Activated T-helper 1 cell treated with anti-CD3 and anti-CD28 coated beads, Interleukin-12 subunit alpha, Interleukin-12 subunit beta, Interleukin-2, Interleukin-4 antibody, amounts not matched to agents 30 ng/mL and 10 ng/mL and 1 ng/mL, durations not matched to agents 14 hours and 24 hours and 36 hours (primary cell): Measurements from ENCODE around the gene CD300LG. TPM values are rescaled to one million over a fixed set of nuclear protein-coding genes. Genes with fewer than 3 reads are reported as not detected.
"Not testable (repeated sequence)": the region's sequence is repeated elsewhere in the genome, so short reads cannot be mapped to it uniquely, and the experiment has no call there.

Experiments
- DNase-seq: peaks from one replicate; pipeline ENCODE4 v3.0.0; 2021; ENCODE audit warnings: low spot score
- H3K27ac Mint-ChIP-seq: one replicate; pipeline ENCODE4 v1.8.0; 2021; ENCODE audit warnings: mild to moderate bottlenecking, mixed read lengths
- H3K27me3 Mint-ChIP-seq: one replicate; pipeline ENCODE4 v1.8.0; 2022; ENCODE audit warnings: mild to moderate bottlenecking, moderate library complexity, mixed read lengths; ENCODE audit not compliant: insufficient read depth
- H3K36me3 Mint-ChIP-seq: one replicate; pipeline ENCODE4 v1.8.0; 2021; ENCODE audit warnings: low read depth, mixed read lengths
- H3K4me1 Mint-ChIP-seq: one replicate; pipeline ENCODE4 v1.8.0; 2021; ENCODE audit warnings: low read depth, mixed read lengths
- H3K4me3 Mint-ChIP-seq: one replicate; pipeline ENCODE4 v1.8.0; 2021; ENCODE audit warnings: mild to moderate bottlenecking, moderate library complexity, mixed read lengths
- H3K9me3 Mint-ChIP-seq: one replicate; pipeline ENCODE4 v1.8.0; 2021; ENCODE audit warnings: mixed read lengths
- intact Hi-C: fragments of 100-400 bp; cut with micrococcal nuclease; formaldehyde crosslinking; loops from one replicate; pipeline ENCODE4 v1.15.1; 2024
- total RNA-seq: library from RNA; stranded (reverse); gene quantifications from 2 replicates; pipeline ENCODE4 v1.2.3, GENCODE V29; 2022

Gene CD300LG
- total RNA-seq, 1 donor from 2014 or later: not detected

GRCh38 chr17:43830510-43831140 lies 16.4 kb upstream of the CD300LG start:
- H3K4me1 Mint-ChIP-seq: peaks cover 16% of the 10 kb centered on the region
- intact Hi-C loops: no loop called here
- peaks cover 58% of the 10 kb centered on the region for H3K27me3 Mint-ChIP-seq
- H3K9me3 Mint-ChIP-seq: peaks cover 4% of the 10 kb centered on the region
- peaks cover 2% of the 10 kb centered on the region for H3K36me3 Mint-ChIP-seq
- DNase-seq: no peak
- H3K27ac Mint-ChIP-seq: no peak overlapping the region
- no peak overlapping the region for H3K4me3 Mint-ChIP-seq

DNA sequence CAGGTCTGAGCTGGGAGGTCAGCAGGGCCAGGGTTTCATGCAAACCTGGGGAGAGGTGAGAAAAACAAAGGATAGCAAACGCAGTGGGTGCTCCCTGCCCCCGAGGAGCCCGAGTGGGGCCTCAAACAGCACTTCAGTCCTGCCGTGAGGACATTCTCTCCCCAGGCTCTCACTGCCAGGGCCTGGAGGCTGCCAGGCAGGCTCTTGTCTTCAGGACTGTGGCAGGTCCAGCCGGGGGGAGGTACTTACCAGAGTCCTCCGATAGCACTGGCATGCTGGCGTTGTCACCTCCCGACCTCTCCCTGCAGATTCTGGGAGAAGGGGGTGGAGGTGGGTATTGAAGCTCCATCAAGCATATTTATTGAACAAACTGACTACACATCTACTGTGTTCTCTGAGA lies 15.3 kb upstream of the CD300LG start:
- Mint-ChIP-seq H3K4me3 (peak overlapping the region; percentile 22), H3K4me1 (peaks cover 16% of the 10 kb centered on the region), H3K27me3 (peaks cover 64% of the 10 kb centered on the region), H3K36me3 (peaks cover 2% of the 10 kb centered on the region), H3K9me3 (peaks cover 4% of the 10 kb centered on the region), H3K27ac (no peak overlapping the region)
- no peak for DNase-seq
- intact Hi-C loops: no loop called here

DNA sequence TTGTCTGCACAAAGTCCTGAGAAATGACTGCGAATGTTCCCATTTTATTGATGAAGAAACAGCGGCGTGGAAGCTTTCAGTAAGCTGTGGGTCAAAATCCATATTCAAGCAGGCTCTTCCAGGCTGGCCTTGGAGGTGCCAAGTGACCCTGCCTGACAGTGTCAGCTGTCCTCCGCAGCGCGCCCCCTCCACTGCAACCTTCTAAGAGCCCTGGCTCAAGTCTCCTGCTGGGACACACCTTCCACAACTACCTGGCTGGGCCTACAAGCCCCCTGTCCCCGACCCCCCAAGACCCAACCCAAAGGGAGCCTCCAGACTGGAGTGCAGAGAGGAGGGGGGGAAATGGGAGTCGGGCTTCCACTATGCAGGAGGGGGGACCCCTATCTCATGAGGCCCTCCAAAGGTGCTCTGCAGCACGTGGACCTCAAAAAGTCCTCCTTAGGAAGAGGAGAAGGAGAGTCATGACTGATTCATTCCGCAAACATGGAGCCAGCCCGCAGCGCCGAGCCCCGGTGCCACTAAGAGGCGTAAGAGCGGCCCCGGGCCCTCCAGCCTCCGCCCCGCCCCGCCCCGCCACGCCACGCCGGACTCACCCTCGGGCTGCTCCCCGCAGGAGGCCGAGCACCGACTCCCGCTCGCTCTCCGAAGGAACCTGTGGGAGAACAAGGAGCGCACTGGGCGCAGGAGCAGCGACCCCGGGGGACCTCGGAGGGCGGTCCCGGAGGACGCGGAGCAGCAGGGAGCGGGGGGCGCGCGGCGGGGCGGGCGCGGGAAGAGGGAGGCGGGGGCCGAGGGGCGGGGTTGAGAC lies 14.6 kb upstream of the CD300LG start:
- Mint-ChIP-seq H3K4me3 (peak overlapping the region; percentile 57), H3K4me1 (peaks cover 16% of the 10 kb centered on the region), H3K9me3 (peaks cover 4% of the 10 kb centered on the region), H3K27me3 (peaks cover 64% of the 10 kb centered on the region), H3K27ac (no peak overlapping the region), H3K36me3 (peaks cover 2% of the 10 kb centered on the region)
- no peak for DNase-seq
- intact Hi-C loops: no loop called here

GRCh38 chr17:43832976-43833829 lies 13.8 kb upstream of the CD300LG start, which contains the start of gene MPP3:
Gene MPP3, minus strand, starts transcription at chr17:43833146. Its CDS starts 1,240 bp downstream, at chr17:43831906.
- H3K9me3 Mint-ChIP-seq: peaks cover 4% of the 10 kb centered on the region
- peaks cover 2% of the 10 kb centered on the region for H3K36me3 Mint-ChIP-seq
- intact Hi-C loops: no loop called here
- peaks cover 16% of the 10 kb centered on the region for H3K4me1 Mint-ChIP-seq
- H3K27ac Mint-ChIP-seq: no peak within 1 kb of the TSS
- peak within 1 kb of the TSS; percentile 79 for H3K4me3 Mint-ChIP-seq
- H3K27me3 Mint-ChIP-seq: peaks cover 60% of the 10 kb centered on the region
- DNase-seq: peak; percentile 27

- Mint-ChIP-seq H3K4me3 (peak overlapping the region; percentile 79), H3K27me3 (peaks cover 56% of the 10 kb centered on the region), H3K9me3 (peaks cover 4% of the 10 kb centered on the region), H3K27ac (no peak overlapping the region), H3K36me3 (peaks cover 2% of the 10 kb centered on the region), H3K4me1 (peaks cover 16% of the 10 kb centered on the region)
- no peak for DNase-seq
- intact Hi-C loops: no loop called here
Measured at GRCh38 chr17:43834106-43834505, 12.9 kb upstream of the CD300LG start.

- H3K36me3 Mint-ChIP-seq: no peaks in the 10 kb centered on the region
- H3K27ac Mint-ChIP-seq: no peak overlapping the region
- peaks cover 22% of the 10 kb centered on the region for H3K27me3 Mint-ChIP-seq
- DNase-seq: no peak
- no peaks in the 10 kb centered on the region for H3K9me3 Mint-ChIP-seq
- H3K4me1 Mint-ChIP-seq: no peaks in the 10 kb centered on the region
- H3K4me3 Mint-ChIP-seq: no peak overlapping the region
- intact Hi-C loops: no loop called here
Measured at GRCh38 chr17:43839670-43840108, 7.3 kb upstream of the CD300LG start.

GRCh38 chr17:43840814-43841213 lies 6.2 kb upstream of the CD300LG start:
- DNase-seq: no peak
- Mint-ChIP-seq H3K4me1 (no peaks in the 10 kb centered on the region), H3K9me3 (no peaks in the 10 kb centered on the region), H3K27me3 (peaks cover 14% of the 10 kb centered on the region), H3K36me3 (no peaks in the 10 kb centered on the region), H3K27ac (no peak overlapping the region), H3K4me3 (no peak overlapping the region)
- intact Hi-C loops: no loop called here

- no peak overlapping the region for H3K27ac Mint-ChIP-seq
- H3K4me1 Mint-ChIP-seq: no peaks in the 10 kb centered on the region
- H3K27me3 Mint-ChIP-seq: peaks cover 10% of the 10 kb centered on the region
- DNase-seq: no peak
- no peaks in the 10 kb centered on the region for H3K9me3 Mint-ChIP-seq
- intact Hi-C loops: no loop called here
- H3K4me3 Mint-ChIP-seq: no peak overlapping the region
- H3K36me3 Mint-ChIP-seq: no peaks in the 10 kb centered on the region
Measured at GRCh38 chr17:43841282-43841681, 5.7 kb upstream of the CD300LG start.

- H3K4me3 Mint-ChIP-seq, H3K4me1 Mint-ChIP-seq, intact Hi-C loops, DNase-seq, H3K9me3 Mint-ChIP-seq, H3K36me3 Mint-ChIP-seq, H3K27ac Mint-ChIP-seq: not testable (repeated sequence)
- peaks cover 10% of the 10 kb centered on the region for H3K27me3 Mint-ChIP-seq
Measured at GRCh38 chr17:43842091-43842974, 4.6 kb upstream of the CD300LG start.

DNA sequence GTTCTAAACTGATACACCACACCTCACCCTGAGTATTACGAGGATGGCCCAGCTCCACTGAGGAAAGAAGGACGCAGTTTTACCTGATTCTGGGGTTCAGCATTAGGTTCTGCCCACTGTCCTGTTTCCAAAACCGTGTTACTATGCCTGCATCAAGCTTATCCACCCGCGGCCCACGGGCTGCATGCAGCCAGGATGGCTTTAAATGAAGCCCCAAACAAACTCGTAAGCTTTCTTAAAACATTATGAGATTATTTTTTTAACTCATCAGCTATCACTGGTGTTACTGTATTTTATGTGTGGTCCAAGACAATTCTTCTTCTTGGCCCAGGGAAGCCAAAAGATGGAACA lies 4.0 kb upstream of the CD300LG start:
- Mint-ChIP-seq H3K4me3 (no peak overlapping the region), H3K9me3 (no peaks in the 10 kb centered on the region), H3K27me3 (peaks cover 9% of the 10 kb centered on the region), H3K4me1 (no peaks in the 10 kb centered on the region), H3K27ac (no peak overlapping the region), H3K36me3 (no peaks in the 10 kb centered on the region)
- no peak for DNase-seq
- intact Hi-C loops: no loop called here

- no peak overlapping the region for H3K4me3 Mint-ChIP-seq
- H3K27ac Mint-ChIP-seq: no peak overlapping the region
- no peaks in the 10 kb centered on the region for H3K4me1 Mint-ChIP-seq
- DNase-seq: no peak
- intact Hi-C loops: no loop called here
- peaks cover 18% of the 10 kb centered on the region for H3K27me3 Mint-ChIP-seq
- H3K9me3 Mint-ChIP-seq: no peaks in the 10 kb centered on the region
- no peaks in the 10 kb centered on the region for H3K36me3 Mint-ChIP-seq
Measured at GRCh38 chr17:43844241-43844640, 2.7 kb upstream of the CD300LG start.

DNA sequence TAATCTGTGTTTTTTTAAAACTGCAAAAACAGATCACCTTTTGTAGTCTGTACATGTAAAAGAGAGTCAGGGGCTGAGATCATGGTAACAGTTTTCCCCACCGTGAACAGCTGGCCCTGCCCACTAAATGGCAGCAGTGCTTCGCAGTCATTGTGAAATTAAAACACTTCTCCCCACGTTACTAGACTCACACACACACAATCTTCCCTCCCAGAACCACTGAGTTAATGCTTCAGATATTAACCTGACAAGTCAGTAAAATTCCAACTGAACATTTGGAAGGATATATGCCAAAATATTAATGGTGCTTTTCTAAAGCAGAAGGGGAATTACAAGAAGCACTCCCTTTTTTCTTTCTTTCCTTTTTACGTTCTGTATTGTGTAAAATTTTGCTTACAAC lies 1.2 kb upstream of the CD300LG start:
- Mint-ChIP-seq H3K27me3 (peaks cover 12% of the 10 kb centered on the region), H3K27ac (no peak overlapping the region), H3K36me3 (no peaks in the 10 kb centered on the region), H3K9me3 (no peaks in the 10 kb centered on the region), H3K4me3 (no peak overlapping the region), H3K4me1 (no peaks in the 10 kb centered on the region)
- DNase-seq: no peak
- intact Hi-C loops: loop anchor here (1.0 kb wide), 2 partner anchors 66 to 151 kb away; no protein-coding TSS in a partner anchor
